ENCODE data around the gene NOTCH1.

GRCh38 chr9:136565715-136566552 is 20.1 kb upstream of the NOTCH1 start:
- TF ChIP-seq POLR2A (IDR thresholded peaks at IDR 0.05) (no peak), CTCF (IDR thresholded peaks at IDR 0.05) (no peak)

Measured in adrenal gland (tissue), 5 donors.